Inflammatory macrophage treated with lipopolysaccharide for 4 hours (primary cell): ENCODE data around the gene HOXD3.

Source experiments
- DNase-seq: peaks from one replicate; pipeline ENCODE4 v3.0.0-alpha.2; 2020

Gene HOXD3

GRCh38 chr2:176151442-176152287, 5.4 kb upstream of the HOXD3 start, which contains the start of gene HOXD4:
Gene HOXD4, plus strand, starts transcription at chr2:176151550. Its CDS starts 84 bp downstream, at chr2:176151634.
- no peak for DNase-seq

GRCh38 chr2:176152350-176153181, 4.5 kb upstream of the HOXD3 start:
- no peak for DNase-seq

- no peak for DNase-seq
Measured at GRCh38 chr2:176154576-176155252, 2.4 kb upstream of the HOXD3 start.

- DNase-seq: no peak
Measured at GRCh38 chr2:176155356-176156044, 1.6 kb upstream of the HOXD3 start.

- no peak for DNase-seq
Measured at GRCh38 chr2:176156301-176156806, 753 bp upstream of the HOXD3 start.

- no peak for DNase-seq
Measured at GRCh38 chr2:176157499-176158185, 535 bp downstream of the HOXD3 start.

GRCh38 chr2:176158186-176158591, 1.1 kb downstream of the HOXD3 start:
- no peak for DNase-seq

GRCh38 chr2:176158855-176159662, 2.0 kb downstream of the HOXD3 start:
- no peak for DNase-seq

- no peak for DNase-seq
Measured at GRCh38 chr2:176159663-176160250, 2.6 kb downstream of the HOXD3 start.

GRCh38 chr2:176160251-176160985, 3.3 kb downstream of the HOXD3 start:
- DNase-seq: no peak

- no peak for DNase-seq
Measured at GRCh38 chr2:176160986-176161824, 4.1 kb downstream of the HOXD3 start.

- no peak for DNase-seq
Measured at GRCh38 chr2:176161825-176162626, 4.9 kb downstream of the HOXD3 start.

GRCh38 chr2:176162911-176163671, 6.0 kb downstream of the HOXD3 start:
- no peak for DNase-seq

- DNase-seq: no peak
Measured at GRCh38 chr2:176163672-176164056, 6.6 kb downstream of the HOXD3 start.

- no peak for DNase-seq
Measured at GRCh38 chr2:176164201-176164600, 7.1 kb downstream of the HOXD3 start.

- DNase-seq: no peak
Measured at GRCh38 chr2:176164611-176165369, 7.7 kb downstream of the HOXD3 start.
